ENCODE data around the gene IQSEC2. TPM values are rescaled to one million over a fixed set of nuclear protein-coding genes. Genes with fewer than 3 reads are reported as not detected.

Gene IQSEC2
- total and polyA plus RNA-seq, 2 of the 8 experiments (the other 6 are each of a cell fraction or from before 2014, with no cell fraction given), result 6.1 to 54.9 TPM

DNA sequence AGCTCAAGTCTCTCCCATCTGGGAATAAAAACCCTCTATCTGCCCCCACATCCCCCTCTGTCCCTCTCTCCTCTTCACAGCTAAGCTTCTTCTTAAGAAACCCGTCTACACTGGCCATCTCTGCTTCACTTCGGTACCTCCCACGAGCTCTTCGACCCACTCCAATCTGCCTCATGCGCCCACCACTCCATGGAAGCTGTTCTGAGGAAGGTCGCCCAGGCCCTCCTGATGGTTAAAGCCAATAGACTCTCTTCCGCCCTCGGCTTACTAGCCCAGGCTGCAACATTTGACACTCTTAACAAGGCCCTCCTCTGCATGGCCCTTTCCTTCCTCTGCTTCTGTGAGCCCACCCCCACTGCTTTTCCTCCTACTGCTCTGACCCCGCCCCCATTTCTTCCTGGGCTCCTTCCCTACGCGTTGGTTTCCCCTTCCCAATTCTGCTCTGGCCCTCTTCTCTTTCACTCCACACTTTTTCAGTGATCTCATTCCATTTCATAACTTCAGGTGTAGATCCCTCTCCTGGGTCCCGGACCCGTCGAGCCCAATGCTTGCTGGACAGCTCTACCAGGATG lies 11.8 kb downstream of the IQSEC2 start:
- Histone ChIP-seq H3K36me3 (ENCODE audit: control insufficient read depth in 2 of 4, insufficient read depth in 4 of 4, low read length in 3 of 4) (no peaks in the 10 kb centered on the region), H3K23ac (ENCODE audit: insufficient read length) (no peak overlapping the region), H3K27me3 (replicated peaks in 1 of 4; ENCODE audit: control insufficient read depth in 3 of 4, extremely low read depth in 1 of 4, insufficient read depth in 3 of 4, low read length in 3 of 4) (no peaks in the 10 kb centered on the region), H4K91ac (replicated peaks; ENCODE audit: insufficient read length, low read length) (no peak overlapping the region), H3K79me2 (ENCODE audit: control insufficient read depth in 1 of 2, insufficient read depth in 2 of 2, low read length in 2 of 2) (no peaks in the 10 kb centered on the region), H2AK5ac (ENCODE audit: low read depth, low read length) (no peak overlapping the region), H2BK12ac (ENCODE audit: low read depth, low read length) (no peak overlapping the region), H4K5ac (ENCODE audit: insufficient read length, low read depth, low read length) (no peak overlapping the region), H3K4me3 (ENCODE audit: extremely low read depth in 1 of 4, insufficient read depth in 2 of 4, low read depth in 3 of 4, low read length in 4 of 4) (no peak overlapping the region), H2BK5ac (ENCODE audit: low read depth, low read length) (no peak overlapping the region), H2AFZ (ENCODE audit: low read length) (no peak overlapping the region), H3K79me1 (ENCODE audit: low read depth, low read length) (no peaks in the 10 kb centered on the region), H3K4me2 (ENCODE audit: insufficient read depth in 1 of 2, low read depth in 2 of 2, low read length in 2 of 2) (no peak overlapping the region; a peak in 1 of 4 replicates), H3K9ac (replicated peaks in 1 of 4; ENCODE audit: extremely low read depth in 1 of 4, low read depth in 3 of 4, low read length in 3 of 4) (no peak overlapping the region), H3K23me2 (ENCODE audit: low read depth, low read length) (no peaks in the 10 kb centered on the region), H3K4me1 (replicated peaks in 1 of 4; ENCODE audit: control insufficient read depth in 3 of 4, insufficient read depth in 4 of 4, low read length in 3 of 4) (no peaks in the 10 kb centered on the region), H3K9me3 (ENCODE audit: insufficient read depth in 2 of 2, low read depth in 1 of 2, low read length in 1 of 2) (no peaks in the 10 kb centered on the region), H2BK15ac (ENCODE audit: low read length) (no peak overlapping the region), H3K4ac (replicated peaks; ENCODE audit: insufficient read length, low read depth, low read length) (no peak overlapping the region), H3K27ac (ENCODE audit: low read depth, low read length) (no peak overlapping the region), H3K18ac (ENCODE audit: extremely low read depth, low read length) (no peak overlapping the region), H2BK120ac (replicated peaks; ENCODE audit: low read depth, low read length) (no peak overlapping the region), H2BK20ac (ENCODE audit: low read length) (no peak overlapping the region), H3K14ac (ENCODE audit: insufficient read length) (no peak overlapping the region), H4K20me1 (replicated peaks in 1 of 2; ENCODE audit: control insufficient read depth in 1 of 2, insufficient read depth in 2 of 2, low read length in 2 of 2) (no peaks in the 10 kb centered on the region), H4K8ac (ENCODE audit: extremely low read depth, insufficient read depth, low read length) (no peak overlapping the region), H3K56ac (replicated peaks; ENCODE audit: insufficient read length, low read depth, low read length) (no peak overlapping the region)
- no peak for FAIRE-seq
- TF ChIP-seq BCL11A (IDR thresholded peaks at IDR 0.05; ENCODE audit: low read depth in 2 of 2, low read length in 2 of 2) (no peak), NRF1 (IDR thresholded peaks at IDR 0.05; ENCODE audit: low read depth, low read length) (no peak), ASH2L (IDR thresholded peaks at IDR 0.05; ENCODE audit: low read length) (no peak), POU5F1 (IDR thresholded peaks at IDR 0.05; ENCODE audit: low read depth, low read length) (no peak), POLR2AphosphoS5 (IDR thresholded peaks at IDR 0.05; ENCODE audit: low read depth, low read length) (no peak), CHD1 (IDR thresholded peaks at IDR 0.05; ENCODE audit: low read depth, low read length) (no peak), RXRA (IDR thresholded peaks at IDR 0.05; ENCODE audit: insufficient read depth, low read depth, low read length) (no peak), TAF1 (IDR thresholded peaks at IDR 0.05; ENCODE audit: low read depth, low read length) (no peak), CBX8 (IDR thresholded peaks at IDR 0.05; ENCODE audit: borderline replicate concordance, low read depth, low read length) (no peak), BACH1 (IDR thresholded peaks at IDR 0.05; ENCODE audit: low read length) (no peak)
- TF ChIP-seq, protein P1, sequence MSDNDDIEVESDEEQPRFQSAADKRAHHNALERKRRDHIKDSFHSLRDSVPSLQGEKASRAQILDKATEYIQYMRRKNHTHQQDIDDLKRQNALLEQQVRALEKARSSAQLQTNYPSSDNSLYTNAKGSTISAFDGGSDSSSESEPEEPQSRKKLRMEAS (IDR thresholded peaks at IDR 0.05), result no peak
- ChIA-PET POLR2A (ENCODE audit: partially characterized antibody) (interaction anchor here (2.0 kb wide), 1 partner anchor 9 kb away, joined by 7 read pairs; no protein-coding TSS in a partner anchor), CTCF (ENCODE audit: partially characterized antibody) (interaction anchor here (0.6 to 1.8 kb wide), 5 partner anchors 15 to 109 kb away, joined by 3 to 5 read pairs (median 3); no protein-coding TSS in a partner anchor)
- WGBS, 2 experiments (ENCODE audit: extremely low coverage in 1 of 2, insufficient coverage in 1 of 2, insufficient read length in 1 of 2, insufficient replicate concordance in 2 of 2, low coverage in 1 of 2, low lambda C conversion rate in 2 of 2, missing lambda C conversion rate in 1 of 2), result 92% methylated on average over 11 of the region's 14 CpGs; no CpG with 5 or more reads in 1 of the 2 experiments
- no peak for DNase-seq (ENCODE audit: low read depth in 1 of 2, low spot score in 2 of 2)

Data from H1 (cell line).